H1 (cell line): Measurements from ENCODE around the gene TTC31. TPM values are rescaled to one million over a fixed set of nuclear protein-coding genes. Genes with fewer than 3 reads are reported as not detected.

Source experiments
- polyA plus RNA-seq, 7 experiments: library from polyadenylated mRNA; depleted of rRNA in 3 of 7; stranded (reverse) in 5 of 7; unstranded in 2 of 7; fragments of >200 nt in 5 of 7; fragments of 200-250 nt in 2 of 7; gene quantifications; 1 replicate in 5 of 7; 2 replicates in 1 of 7; 4 replicates in 1 of 7; pipeline versions ENCODE4 v1.2.1 to v1.2.3, GENCODE V29; 2011 to 2013; ENCODE audit warnings: missing spikeins in 2 of 7, mixed read lengths in 2 of 7
- total RNA-seq: library from RNA; stranded (reverse); fragmentation: NEBNext Ultra II Directional; extraction: Animal tissue kit (Norgen Biotek cat#: 25700); gene quantifications from 2 replicates; pipeline ENCODE4 v1.2.1, GENCODE V29; 2021
- TF ChIP-seq, protein P1 (sequence below): IDR thresholded peaks from 2 replicates; pipeline ENCODE4 v1.6.1; 2012; ENCODE audit warnings: low read length, inconsistent platforms

The TTC31 gene
- total and polyA plus RNA-seq, 2 of the 8 experiments (the other 6 are each of a cell fraction or from before 2014, with no cell fraction given): 28.8 to 29.9 TPM

DNA sequence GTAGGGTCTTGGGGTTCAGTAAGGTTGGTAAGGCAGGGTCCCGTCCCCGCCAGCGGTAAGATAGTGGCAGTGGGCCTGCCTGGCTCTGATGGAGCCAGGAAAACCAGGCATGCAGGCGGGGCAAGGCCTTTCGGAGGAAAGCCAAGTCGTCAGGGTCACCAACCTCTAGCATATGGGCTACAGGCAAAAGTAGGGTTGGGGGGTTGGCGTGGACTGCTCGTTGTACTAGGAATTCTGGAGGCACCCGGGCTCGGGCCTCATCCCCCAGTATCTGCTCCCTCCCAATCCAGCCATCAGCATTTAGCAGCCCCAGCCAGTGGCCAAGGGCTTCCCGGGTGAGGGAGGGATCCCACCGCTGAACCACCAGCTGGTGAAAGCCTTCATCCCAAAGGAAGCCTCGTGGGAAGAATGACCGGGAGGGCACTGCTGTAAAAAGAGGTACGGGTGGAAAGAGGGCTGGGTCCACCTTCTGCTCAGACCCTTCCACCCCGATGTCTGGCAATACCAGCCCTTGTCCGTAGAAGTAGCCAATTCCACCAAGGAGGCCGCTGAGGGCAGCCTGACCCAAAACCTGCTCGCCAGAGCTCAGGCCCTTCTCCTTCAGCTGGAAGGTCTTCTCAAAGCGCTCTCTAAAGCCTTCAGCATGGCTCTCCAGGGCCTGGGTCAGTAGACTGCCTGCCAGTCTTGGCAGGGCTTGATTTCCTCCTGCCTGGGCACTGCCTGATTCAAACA lies 20.7 kb upstream of the TTC31 start (continued):
- TF ChIP-seq, protein P1, sequence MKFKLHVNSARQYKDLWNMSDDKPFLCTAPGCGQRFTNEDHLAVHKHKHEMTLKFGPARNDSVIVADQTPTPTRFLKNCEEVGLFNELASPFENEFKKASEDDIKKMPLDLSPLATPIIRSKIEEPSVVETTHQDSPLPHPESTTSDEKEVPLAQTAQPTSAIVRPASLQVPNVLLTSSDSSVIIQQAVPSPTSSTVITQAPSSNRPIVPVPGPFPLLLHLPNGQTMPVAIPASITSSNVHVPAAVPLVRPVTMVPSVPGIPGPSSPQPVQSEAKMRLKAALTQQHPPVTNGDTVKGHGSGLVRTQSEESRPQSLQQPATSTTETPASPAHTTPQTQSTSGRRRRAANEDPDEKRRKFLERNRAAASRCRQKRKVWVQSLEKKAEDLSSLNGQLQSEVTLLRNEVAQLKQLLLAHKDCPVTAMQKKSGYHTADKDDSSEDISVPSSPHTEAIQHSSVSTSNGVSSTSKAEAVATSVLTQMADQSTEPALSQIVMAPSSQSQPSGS: no peak
